AG04449 (cell line): Measurements from ENCODE around the gene CYP11A1.
"Not testable (repeated sequence)": the region's sequence is repeated elsewhere in the genome, so short reads cannot be mapped to it uniquely, and the experiment has no call there.

Experiments used
- CTCF ChIA-PET: fragments of 350-600 bp; formaldehyde crosslinking; extraction: SDS; loops from one replicate; lab custom pipeline; 2021; ENCODE audit warnings: antibody characterized with exemption; lab: Yijun Ruan, JAX
- POLR2A ChIA-PET: fragments of 400-600, 350-600 bp; formaldehyde crosslinking; extraction: SDS; loops from one replicate; lab custom pipeline; 2020; ENCODE audit warnings: antibody characterized with exemption, inconsistent platforms; lab: Yijun Ruan, JAX
- DNase-seq: peaks from one replicate; pipeline ENCODE4 v3.0.0-alpha.2; 2010; ENCODE audit warnings: low read depth, low spot score
- H3K4me3 ChIP-seq: 2 replicates; pipeline ENCODE4 v1.5.1; 2011; ENCODE audit warnings: low read depth, mild to moderate bottlenecking, control low read depth, low read length
- CTCF ChIP-seq: IDR thresholded peaks from one replicate; pipeline ENCODE4 v1.5.1; 2011; ENCODE audit warnings: mild to moderate bottlenecking, moderate library complexity, low read length, control low read depth, inconsistent platforms; ENCODE audit not compliant: insufficient read depth; ENCODE audit errors: missing control alignments

The CYP11A1 gene

GRCh38 chr15:74392451-74392830 lies 25.0 kb upstream of the CYP11A1 start:
- TF ChIP-seq CTCF = no peak
- CTCF ChIA-PET = interaction anchor here (1.5 to 32.0 kb wide), 3 partner anchors 8 to 44 kb away, joined by 7 to 1700 read pairs (median 22); partner anchors contain the start of gene SEMA7A
- DNase-seq = no peak
- POLR2A ChIA-PET = no interaction called here
- no peak overlapping the region for H3K4me3 ChIP-seq

GRCh38 chr15:74391582-74392450 lies 24.4 kb upstream of the CYP11A1 start:
- ChIA-PET CTCF (interaction anchor here (1.5 to 32.0 kb wide), 5 partner anchors 7 to 45 kb away, joined by 7 to 1700 read pairs (median 22); partner anchors contain the start of gene SEMA7A), POLR2A (no interaction called here)
- DNase-seq = no peak
- H3K4me3 ChIP-seq = no peak overlapping the region
- no peak for TF ChIP-seq CTCF

GRCh38 chr15:74390647-74391288 lies 23.3 kb upstream of the CYP11A1 start:
- no peak for DNase-seq
- POLR2A ChIA-PET = no interaction called here
- no peak overlapping the region for H3K4me3 ChIP-seq
- CTCF ChIA-PET = interaction anchor here (2.0 to 32.0 kb wide), 3 partner anchors 9 to 46 kb away, joined by 10 to 1700 read pairs (median 106); partner anchors contain the start of gene SEMA7A
- TF ChIP-seq CTCF = no peak

- DNase-seq, POLR2A ChIA-PET, H3K4me3 ChIP-seq: not testable (repeated sequence)
- CTCF ChIA-PET = interaction anchor here (2.0 to 32.0 kb wide), 3 partner anchors 8 to 46 kb away, joined by 10 to 1700 read pairs (median 106); partner anchors contain the start of gene SEMA7A
These were observed 22.7 kb upstream of the CYP11A1 start for GRCh38 chr15:74390049-74390646.

- no peak for DNase-seq
- TF ChIP-seq CTCF = no peak
- ChIA-PET POLR2A (interaction anchor here (1.2 to 1.3 kb wide), 2 partner anchors 45 to 71 kb away, joined by 3 to 4 read pairs; partner anchors contain the start of genes SEMA7A and UBL7), CTCF (interaction anchor here (0.6 to 32.0 kb wide), 5 partner anchors 8 to 1444 kb away, joined by 4 to 1700 read pairs (median 10); partner anchors contain the start of gene SEMA7A)
- H3K4me3 ChIP-seq = no peak overlapping the region
These were observed 22.0 kb upstream of the CYP11A1 start for GRCh38 chr15:74389241-74390048.

GRCh38 chr15:74388363-74388951 lies 21.0 kb upstream of the CYP11A1 start:
- DNase-seq = no peak
- POLR2A ChIA-PET = interaction anchor here (1.2 to 1.3 kb wide), 2 partner anchors 46 to 72 kb away, joined by 3 to 4 read pairs; partner anchors contain the start of genes SEMA7A and UBL7
- TF ChIP-seq CTCF = no peak
- no peak overlapping the region for H3K4me3 ChIP-seq
- CTCF ChIA-PET = interaction anchor here (0.6 to 32.0 kb wide), 4 partner anchors 10 to 1445 kb away, joined by 4 to 1700 read pairs (median 56); partner anchors contain the start of gene SEMA7A
